IPS-NIHi7 (cell line): ENCODE measurements around the gene RENBP.
A peak's percentile ranks its signal among the peaks of the same experiment; 100 is the strongest.

ENCODE experiments used
- DNase-seq: peaks from one replicate; pipeline ENCODE4 v3.0.0; 2012; ENCODE audit warnings: mixed read lengths; ENCODE audit errors: extremely low spot score

The RENBP gene

GRCh38 chrX:153897899-153898298 lies 46.5 kb downstream of the RENBP start:
- DNase-seq: no peak

GRCh38 chrX:153889123-153889522 lies 55.3 kb downstream of the RENBP start:
- no peak for DNase-seq

GRCh38 chrX:153888344-153888743 lies 56.1 kb downstream of the RENBP start:
- no peak for DNase-seq

GRCh38 chrX:153887385-153887784 lies 57.1 kb downstream of the RENBP start:
- DNase-seq: no peak

GRCh38 chrX:153886915-153887314 lies 57.5 kb downstream of the RENBP start:
- peak; percentile 43 for DNase-seq

GRCh38 chrX:153885968-153886903 lies 58.2 kb downstream of the RENBP start, which contains the start of gene L1CAM:
Gene L1CAM, minus strand, starts transcription at chrX:153886173. Its CDS starts 10,337 bp downstream, at chrX:153875836.
- no peak for DNase-seq
